Vagina (tissue), 2 donors: ENCODE measurements around the gene PRRX1. TPM values are rescaled to one million over a fixed set of nuclear protein-coding genes. Genes with fewer than 3 reads are reported as not detected.
A peak's percentile ranks its signal among the peaks of the same experiment; 100 is the strongest.

Experiments
- DNase-seq, 2 donors: peaks; one replicate each; pipeline ENCODE4 v3.0.0-alpha.2; 2017; ENCODE audit errors: extremely low spot score in 2 of 2
- H3K27ac ChIP-seq: fragments of 200-600 bp; sonication (generic); one replicate; pipeline ENCODE4 v1.5.1; 2019
- H3K27me3 ChIP-seq: fragments of 200-600 bp; sonication (generic); one replicate; pipeline ENCODE4 v1.5.1; 2019
- H3K36me3 ChIP-seq, 2 donors: fragments of 200-600 bp; sonication (generic); one replicate each; pipeline ENCODE4 v1.5.1; 2017 to 2019
- H3K4me1 ChIP-seq: fragments of 200-600 bp; sonication (generic); one replicate; pipeline ENCODE4 v1.5.1; 2019
- H3K4me3 ChIP-seq, 2 donors: fragments of 200-600 bp; sonication (generic); 1 replicate in 1 of 2; 2 replicates in 1 of 2; pipeline ENCODE4 v1.5.1; 2016 to 2019
- H3K9me3 ChIP-seq: fragments of 200-600 bp; sonication (generic); one replicate; pipeline ENCODE4 v1.5.1; 2019
- CTCF ChIP-seq, 3 experiments: fragments of 450-650 bp in 2 of 3; fragments of 200-600 bp in 1 of 3; sonication (generic) in 1 of 3; IDR thresholded peaks; one replicate each; pipeline ENCODE4 v1.5.1; 2017 to 2019; ENCODE audit warnings: antibody characterized with exemption in 3 of 3, mild to moderate bottlenecking in 2 of 3, moderate library complexity in 2 of 3
- POLR2A ChIP-seq, 2 donors: fragments of 450-650 bp; IDR thresholded peaks; one replicate each; pipeline ENCODE4 v1.6.1; 2017; ENCODE audit warnings: antibody characterized with exemption in 2 of 2, mild to moderate bottlenecking in 2 of 2, moderate library complexity in 2 of 2
- POLR2AphosphoS5 ChIP-seq, 2 donors: sonication (generic); formaldehyde crosslinking; IDR thresholded peaks; one replicate each; pipeline ENCODE4 v1.9.0; 2017; ENCODE audit warnings: antibody characterized with exemption in 2 of 2, mild to moderate bottlenecking in 2 of 2, low read depth in 1 of 2; ENCODE audit not compliant: insufficient read depth in 1 of 2
- intact Hi-C: fragments of 100-400 bp; cut with DNase I; formaldehyde crosslinking; loops from one replicate; pipeline ENCODE4 v1.15.1; 2023
- total RNA-seq: library from RNA; depleted of rRNA; stranded (reverse); fragments of >200 nt; gene quantifications from one replicate; pipeline ENCODE4 v1.2.3, GENCODE V29; 2016

Gene PRRX1
- total RNA-seq, 1 donor from 2014 or later, result 108 TPM

DNA sequence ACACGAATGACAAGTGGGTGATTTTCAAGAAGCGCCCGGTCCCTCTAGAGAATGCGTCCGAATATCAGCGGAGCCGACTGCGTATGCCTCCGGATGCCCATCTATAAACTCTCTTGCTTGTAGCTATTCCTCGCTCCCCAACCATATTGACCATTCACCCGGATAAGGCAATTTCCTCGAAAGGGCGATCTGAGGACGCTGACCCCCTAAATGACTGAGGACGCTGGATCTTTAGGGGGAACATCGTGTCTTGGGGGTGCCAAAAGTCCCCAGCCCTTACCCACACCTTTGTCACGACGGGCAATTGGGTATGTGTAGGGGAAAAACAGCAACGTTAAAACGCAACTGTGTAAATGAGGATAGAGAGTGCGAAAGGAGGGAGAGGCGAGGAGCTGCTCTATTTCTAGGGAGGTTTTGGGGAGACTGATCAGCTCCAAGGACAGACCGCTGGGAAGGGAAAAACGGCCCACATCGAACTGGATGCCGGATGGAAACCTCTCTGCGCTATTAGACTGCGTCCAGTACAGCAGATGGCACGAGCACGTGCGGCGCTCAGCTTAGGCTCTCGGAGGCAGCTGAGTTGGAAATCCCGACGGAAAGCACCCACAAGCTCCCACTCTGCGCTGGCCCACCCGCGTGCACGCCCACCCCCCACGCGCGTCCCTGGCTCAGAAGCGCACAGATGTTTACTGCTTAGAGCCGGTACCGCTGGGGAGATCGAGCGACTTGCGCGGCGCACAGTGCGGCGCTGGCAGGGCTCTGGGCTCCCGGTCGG, 2.9 kb upstream of the PRRX1 start:
- no peaks in the 10 kb centered on the region for H3K9me3 ChIP-seq
- peaks cover 27% of the 10 kb centered on the region for H3K4me1 ChIP-seq
- H3K27me3 ChIP-seq, result no peaks in the 10 kb centered on the region
- H3K4me3 ChIP-seq, result peak overlapping the region; percentile 75 to 91
- peak overlapping the region; percentile 99 for H3K27ac ChIP-seq
- TF ChIP-seq POLR2A (IDR thresholded peaks at IDR 0.05), result peak in 1 of 2 donors; percentile 9
- peak in 1 of 2 donors; percentile 66 for TF ChIP-seq POLR2AphosphoS5 (IDR thresholded peaks at IDR 0.05; ENCODE audit: insufficient read depth in 1 of 2, low read depth in 1 of 2)
- no peak for TF ChIP-seq CTCF (IDR thresholded peaks at IDR 0.05)
- H3K36me3 ChIP-seq, result no peaks in the 10 kb centered on the region
- no peak for DNase-seq
- intact Hi-C loops, result loop anchor here (5.0 to 10.0 kb wide), 2 partner anchors 129 to 446 kb away; partner anchors contain the start of gene GORAB

GRCh38 chr1:170661646-170662411, 2.1 kb upstream of the PRRX1 start:
- H3K27me3 ChIP-seq, result no peaks in the 10 kb centered on the region
- intact Hi-C loops, result loop anchor here (5.0 to 10.0 kb wide), 2 partner anchors 130 to 447 kb away; partner anchors contain the start of gene GORAB
- peak overlapping the region; percentile 99 for H3K27ac ChIP-seq
- peak in 1 of 2 donors; percentile 64 for TF ChIP-seq POLR2AphosphoS5 (IDR thresholded peaks at IDR 0.05; ENCODE audit: insufficient read depth in 1 of 2, low read depth in 1 of 2)
- no peak for TF ChIP-seq CTCF (IDR thresholded peaks at IDR 0.05)
- DNase-seq, result no peak
- H3K4me1 ChIP-seq, result peaks cover 27% of the 10 kb centered on the region
- H3K36me3 ChIP-seq, result no peaks in the 10 kb centered on the region
- no peaks in the 10 kb centered on the region for H3K9me3 ChIP-seq
- peak overlapping the region; percentile 75 to 91 for H3K4me3 ChIP-seq

DNA sequence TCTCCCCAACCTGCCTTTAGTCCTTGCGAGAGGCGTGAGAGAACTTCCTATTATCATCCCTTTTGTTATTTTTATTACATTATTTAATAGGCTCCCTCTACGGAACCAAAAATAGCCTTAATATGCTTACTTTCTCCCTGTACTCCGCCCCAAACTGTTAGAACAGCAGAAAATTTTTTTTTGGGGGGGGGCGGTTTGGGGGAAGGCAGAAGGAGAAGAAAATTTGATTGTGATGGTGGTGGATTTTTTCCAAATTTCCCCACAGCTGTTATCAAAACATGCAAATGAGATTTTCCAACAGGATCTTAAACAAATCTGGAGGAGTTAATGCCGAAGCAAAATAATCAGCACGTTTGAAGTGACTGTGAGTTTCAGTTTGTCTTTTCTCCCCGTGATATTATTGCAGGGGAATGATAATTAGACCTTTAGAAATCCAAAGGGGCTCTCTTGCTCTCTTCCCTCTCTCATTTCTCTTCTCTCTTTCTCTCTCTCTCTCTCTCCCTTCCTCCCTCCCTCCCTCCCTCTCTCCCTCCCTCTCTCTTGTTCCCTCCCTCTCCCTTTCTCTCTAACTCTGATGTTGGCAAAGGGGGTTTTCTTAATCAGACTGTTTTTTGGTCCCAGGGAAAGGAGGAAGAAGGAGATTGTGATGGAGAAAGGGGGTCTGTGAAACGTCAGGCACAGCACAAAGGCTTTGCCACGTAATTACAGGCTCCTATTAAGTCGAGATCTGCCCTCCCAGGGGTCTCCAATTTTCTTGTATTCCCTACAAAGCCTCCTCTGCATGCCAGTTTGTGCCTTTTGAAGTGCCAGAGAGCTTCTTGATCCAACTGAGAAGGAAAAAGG, 1.1 kb upstream of the PRRX1 start:
- H3K27me3 ChIP-seq, result no peaks in the 10 kb centered on the region
- intact Hi-C loops, result loop anchor here (5.0 to 10.0 kb wide), 2 partner anchors 130 to 448 kb away; partner anchors contain the start of gene GORAB

More for the DNA sequence above, 1.1 kb upstream of the PRRX1 start:
- no peak for DNase-seq
- peak in 1 of 2 donors; percentile 19 for TF ChIP-seq POLR2A (IDR thresholded peaks at IDR 0.05)
- no peak for TF ChIP-seq POLR2AphosphoS5 (IDR thresholded peaks at IDR 0.05; ENCODE audit: insufficient read depth in 1 of 2, low read depth in 1 of 2)
- no peak for TF ChIP-seq CTCF (IDR thresholded peaks at IDR 0.05)
- H3K27ac ChIP-seq, result peak overlapping the region; percentile 99
- no peaks in the 10 kb centered on the region for H3K36me3 ChIP-seq
- H3K9me3 ChIP-seq, result no peaks in the 10 kb centered on the region
- H3K4me1 ChIP-seq, result peaks cover 27% of the 10 kb centered on the region
- H3K4me3 ChIP-seq, result peak overlapping the region; percentile 75 to 91
